Measurements from ENCODE around the gene RIC8A.

The RIC8A gene

DNA sequence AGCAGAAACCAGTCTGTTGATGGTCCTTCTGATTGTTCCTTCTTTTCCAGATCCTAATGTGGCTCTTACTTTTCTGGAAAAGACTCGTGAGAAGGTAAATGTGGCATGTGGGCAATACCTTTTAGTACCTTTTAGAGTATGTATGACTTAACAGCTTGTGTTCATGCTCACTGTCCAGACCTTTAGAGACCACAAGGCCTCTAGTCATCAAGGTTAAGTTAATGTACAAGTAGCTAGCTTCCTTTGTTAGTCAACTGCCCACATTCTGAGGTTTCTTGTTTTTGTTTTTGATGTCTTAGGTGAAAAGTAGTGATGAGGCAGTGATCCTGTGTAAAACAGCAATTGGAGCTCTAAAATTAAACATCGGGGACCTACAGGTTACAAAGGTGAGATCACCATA is 36.9 kb downstream of the RIC8A start:
- WGBS, 2 donors (ENCODE audit: extremely low coverage in 2 of 2, insufficient read length in 2 of 2, insufficient replicate concordance in 1 of 2) = no CpG with 5 or more reads among the region's 2 CpGs
- H2BK12ac ChIP-seq (ENCODE audit: low read length) = no peak overlapping the region
- H2AK5ac ChIP-seq (ENCODE audit: low read depth, low read length) = no peak overlapping the region
- H2BK120ac ChIP-seq (ENCODE audit: low read depth, low read length) = no peak overlapping the region
- H3K9ac ChIP-seq (ENCODE audit: low read depth, low read length, poor library complexity) = no peak overlapping the region
- H3K9me3 ChIP-seq (replicated peaks in 1 of 2; ENCODE audit: control insufficient read depth in 2 of 2, insufficient read depth in 1 of 2, low read depth in 1 of 2, low read length in 2 of 2) = no peaks in the 10 kb centered on the region
- H3K4me2 ChIP-seq (ENCODE audit: insufficient read depth, low read length, poor library complexity, severe bottlenecking) = no peak overlapping the region
- no peak overlapping the region for H3K27ac ChIP-seq (replicated peaks; ENCODE audit: low read length)
- DNase-seq (ENCODE audit: low spot score) = no peak
- no peaks in the 10 kb centered on the region for H3K27me3 ChIP-seq (ENCODE audit: control insufficient read depth in 3 of 3, insufficient read depth in 3 of 3, low read depth in 1 of 3, low read length in 3 of 3)
- no peak overlapping the region for H4K91ac ChIP-seq (ENCODE audit: low read depth, low read length, poor library complexity)
- no peak overlapping the region for H3K18ac ChIP-seq (ENCODE audit: low read length)
- H3K4me3 ChIP-seq (ENCODE audit: low read length in 2 of 2) = no peak overlapping the region
- H2BK15ac ChIP-seq (ENCODE audit: low read length) = no peak overlapping the region
- H2AFZ ChIP-seq (ENCODE audit: low read length) = no peak overlapping the region
- no peak overlapping the region for H3K23ac ChIP-seq (ENCODE audit: low read depth, low read length, poor library complexity)
- no peak overlapping the region for H2BK5ac ChIP-seq (ENCODE audit: low read length)
- H3K14ac ChIP-seq (ENCODE audit: low read length) = no peak overlapping the region
- H3K4me1 ChIP-seq (ENCODE audit: control insufficient read depth in 2 of 2, insufficient read depth in 1 of 2, low read depth in 1 of 2, low read length in 2 of 2) = no peaks in the 10 kb centered on the region
- H3K36me3 ChIP-seq (replicated peaks in 1 of 2; ENCODE audit: control insufficient read depth in 2 of 2, insufficient read depth in 2 of 2, low read length in 2 of 2) = peaks cover 24 to 97% of the 10 kb centered on the region in 2 donors
- H3K79me1 ChIP-seq (ENCODE audit: low read depth, low read length) = peaks cover 4% of the 10 kb centered on the region
- H3K4ac ChIP-seq (ENCODE audit: low read length) = no peak overlapping the region
- H4K8ac ChIP-seq (ENCODE audit: low read depth, low read length) = no peak overlapping the region

DNA sequence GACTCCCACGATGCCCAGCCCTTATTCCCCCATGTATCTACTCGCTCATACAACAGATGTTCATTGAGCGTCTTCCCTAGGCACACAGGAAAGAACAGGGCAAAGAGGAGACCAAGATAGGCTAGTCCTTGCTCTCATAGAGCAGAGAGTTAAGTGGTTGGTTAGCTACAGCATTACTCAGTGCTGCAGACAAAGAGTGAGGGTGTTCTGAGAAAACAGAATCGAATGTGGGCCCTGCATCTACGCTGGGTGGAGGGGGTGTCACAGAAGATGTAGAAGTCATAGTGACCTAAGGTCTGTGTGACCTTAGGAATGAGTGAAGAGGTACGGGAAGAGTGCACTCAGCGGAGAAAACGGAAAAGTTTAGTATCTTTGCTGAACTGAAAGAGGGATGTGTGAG is 41.6 kb downstream of the RIC8A start:
- Histone ChIP-seq H3K27ac (replicated peaks; ENCODE audit: low read length) (no peak overlapping the region), H2BK5ac (ENCODE audit: low read length) (no peak overlapping the region)
- WGBS, 2 donors (ENCODE audit: extremely low coverage in 2 of 2, insufficient read length in 2 of 2, insufficient replicate concordance in 1 of 2) = no CpG with 5 or more reads among the region's 8 CpGs

DNA sequence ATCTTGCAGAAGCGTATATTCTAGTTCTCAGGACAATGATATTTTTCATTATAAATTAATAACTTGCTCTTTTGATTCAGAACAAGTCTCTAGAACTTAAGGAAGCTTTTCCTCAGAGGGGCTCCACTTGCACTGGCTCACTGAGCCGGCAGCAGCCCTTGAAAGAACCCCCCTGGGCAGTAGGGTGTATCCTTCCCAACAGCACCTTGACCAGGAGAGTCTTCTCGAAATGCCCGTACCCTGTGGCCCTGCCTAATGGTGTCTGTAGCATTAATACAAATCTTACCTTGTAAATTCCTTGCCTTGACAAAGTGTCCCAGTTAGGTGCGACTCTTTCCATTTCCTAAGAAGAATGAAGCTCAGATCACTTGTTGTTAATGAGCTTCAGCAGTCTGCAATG is 42.8 kb downstream of the RIC8A start:
- no peak overlapping the region for H3K4ac ChIP-seq (ENCODE audit: low read length)

More for the DNA sequence above, 41.6 kb downstream of the RIC8A start:
- Histone ChIP-seq H4K8ac (ENCODE audit: low read depth, low read length) (no peak overlapping the region), H2BK120ac (ENCODE audit: low read depth, low read length) (no peak overlapping the region), H4K91ac (ENCODE audit: low read depth, low read length, poor library complexity) (no peak overlapping the region), H3K23ac (ENCODE audit: low read depth, low read length, poor library complexity) (no peak overlapping the region), H3K36me3 (replicated peaks in 1 of 2; ENCODE audit: control insufficient read depth in 2 of 2, insufficient read depth in 2 of 2, low read length in 2 of 2) (peaks cover 47 to 99% of the 10 kb centered on the region in 2 donors), H2BK15ac (ENCODE audit: low read length) (no peak overlapping the region), H2AFZ (ENCODE audit: low read length) (no peak overlapping the region), H3K18ac (ENCODE audit: low read length) (no peak overlapping the region), H2BK12ac (ENCODE audit: low read length) (no peak overlapping the region), H3K4me2 (ENCODE audit: insufficient read depth, low read length, poor library complexity, severe bottlenecking) (no peak overlapping the region), H3K27me3 (ENCODE audit: control insufficient read depth in 3 of 3, insufficient read depth in 3 of 3, low read depth in 1 of 3, low read length in 3 of 3) (no peaks in the 10 kb centered on the region), H3K4me3 (ENCODE audit: low read length in 2 of 2) (no peak overlapping the region), H3K4ac (ENCODE audit: low read length) (no peak overlapping the region), H2AK5ac (ENCODE audit: low read depth, low read length) (no peak overlapping the region), H3K9ac (ENCODE audit: low read depth, low read length, poor library complexity) (no peak overlapping the region), H3K9me3 (replicated peaks in 1 of 2; ENCODE audit: control insufficient read depth in 2 of 2, insufficient read depth in 1 of 2, low read depth in 1 of 2, low read length in 2 of 2) (no peaks in the 10 kb centered on the region), H3K4me1 (ENCODE audit: control insufficient read depth in 2 of 2, insufficient read depth in 1 of 2, low read depth in 1 of 2, low read length in 2 of 2) (no peaks in the 10 kb centered on the region), H3K79me1 (ENCODE audit: low read depth, low read length) (peaks cover 4% of the 10 kb centered on the region), H3K14ac (ENCODE audit: low read length) (no peak overlapping the region)
- no peak for DNase-seq (ENCODE audit: low spot score)

DNA sequence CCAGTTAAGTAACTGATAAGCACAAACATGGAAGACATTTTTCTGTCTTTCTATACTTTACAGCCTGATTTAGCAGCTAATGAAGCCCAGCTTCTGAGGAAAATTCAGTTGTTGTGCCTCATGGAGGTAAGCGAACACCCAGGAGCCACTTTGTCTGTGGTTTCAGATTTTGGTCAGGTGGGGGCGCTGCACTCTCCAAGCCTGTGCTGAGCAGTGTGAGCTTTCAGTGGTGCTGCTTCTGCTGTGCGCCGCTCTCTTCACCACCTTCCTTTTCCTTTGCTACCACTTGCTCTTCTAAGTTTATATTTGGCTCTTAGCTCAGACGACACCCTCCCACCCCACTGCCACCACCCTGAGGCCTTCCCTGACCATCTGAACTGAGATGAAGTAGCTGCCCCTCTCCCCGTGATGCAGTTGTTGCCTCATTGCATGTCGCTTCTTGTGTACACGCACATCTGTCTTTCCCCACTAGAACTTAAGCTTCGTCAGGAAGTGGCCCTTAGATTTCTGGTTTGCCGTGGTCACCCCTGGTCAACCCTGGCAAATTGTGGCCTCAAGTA is 43.3 kb downstream of the RIC8A start:
- H2BK15ac ChIP-seq (ENCODE audit: low read length) = no peak overlapping the region
- no peak overlapping the region for H4K8ac ChIP-seq (ENCODE audit: low read depth, low read length)
- H3K9ac ChIP-seq (ENCODE audit: low read depth, low read length, poor library complexity) = no peak overlapping the region
- H3K14ac ChIP-seq (ENCODE audit: low read length) = no peak overlapping the region
- peaks cover 41 to 81% of the 10 kb centered on the region in 2 donors for H3K36me3 ChIP-seq (replicated peaks in 1 of 2; ENCODE audit: control insufficient read depth in 2 of 2, insufficient read depth in 2 of 2, low read length in 2 of 2)
- H3K79me1 ChIP-seq (ENCODE audit: low read depth, low read length) = no peaks in the 10 kb centered on the region
- no CpG with 5 or more reads among the region's 10 CpGs for WGBS, 2 donors (ENCODE audit: extremely low coverage in 2 of 2, insufficient read length in 2 of 2, insufficient replicate concordance in 1 of 2)
- H3K27ac ChIP-seq (replicated peaks; ENCODE audit: low read length) = no peak overlapping the region
- no peak overlapping the region for H3K23ac ChIP-seq (ENCODE audit: low read depth, low read length, poor library complexity)
- no peaks in the 10 kb centered on the region for H3K4me1 ChIP-seq (ENCODE audit: control insufficient read depth in 2 of 2, insufficient read depth in 1 of 2, low read depth in 1 of 2, low read length in 2 of 2)
- H3K4me2 ChIP-seq (ENCODE audit: insufficient read depth, low read length, poor library complexity, severe bottlenecking) = no peak overlapping the region
- H3K9me3 ChIP-seq (replicated peaks in 1 of 2; ENCODE audit: control insufficient read depth in 2 of 2, insufficient read depth in 1 of 2, low read depth in 1 of 2, low read length in 2 of 2) = no peaks in the 10 kb centered on the region
- no peak overlapping the region for H3K4ac ChIP-seq (ENCODE audit: low read length)
- no peak overlapping the region for H2BK12ac ChIP-seq (ENCODE audit: low read length)
- no peak overlapping the region for H4K91ac ChIP-seq (ENCODE audit: low read depth, low read length, poor library complexity)
- DNase-seq (ENCODE audit: low spot score) = peak; percentile 70
- no peak overlapping the region for H2AK5ac ChIP-seq (ENCODE audit: low read depth, low read length)
- H3K18ac ChIP-seq (ENCODE audit: low read length) = no peak overlapping the region
- H2BK120ac ChIP-seq (ENCODE audit: low read depth, low read length) = no peak overlapping the region
- H3K27me3 ChIP-seq (ENCODE audit: control insufficient read depth in 3 of 3, insufficient read depth in 3 of 3, low read depth in 1 of 3, low read length in 3 of 3) = no peaks in the 10 kb centered on the region
- no peak overlapping the region for H3K4me3 ChIP-seq (ENCODE audit: low read length in 2 of 2)
- no peak overlapping the region for H2AFZ ChIP-seq (ENCODE audit: low read length)
- H2BK5ac ChIP-seq (ENCODE audit: low read length) = no peak overlapping the region

More for the DNA sequence above, 42.8 kb downstream of the RIC8A start:
- Histone ChIP-seq H3K4me2 (ENCODE audit: insufficient read depth, low read length, poor library complexity, severe bottlenecking) (no peak overlapping the region), H3K9ac (ENCODE audit: low read depth, low read length, poor library complexity) (no peak overlapping the region), H3K9me3 (replicated peaks in 1 of 2; ENCODE audit: control insufficient read depth in 2 of 2, insufficient read depth in 1 of 2, low read depth in 1 of 2, low read length in 2 of 2) (no peaks in the 10 kb centered on the region), H4K91ac (ENCODE audit: low read depth, low read length, poor library complexity) (no peak overlapping the region), H2AFZ (ENCODE audit: low read length) (no peak overlapping the region), H3K4me1 (ENCODE audit: control insufficient read depth in 2 of 2, insufficient read depth in 1 of 2, low read depth in 1 of 2, low read length in 2 of 2) (no peaks in the 10 kb centered on the region), H2BK5ac (ENCODE audit: low read length) (no peak overlapping the region), H3K14ac (ENCODE audit: low read length) (no peak overlapping the region), H2AK5ac (ENCODE audit: low read depth, low read length) (no peak overlapping the region), H3K79me1 (ENCODE audit: low read depth, low read length) (no peaks in the 10 kb centered on the region), H3K27me3 (ENCODE audit: control insufficient read depth in 3 of 3, insufficient read depth in 3 of 3, low read depth in 1 of 3, low read length in 3 of 3) (no peaks in the 10 kb centered on the region), H3K18ac (ENCODE audit: low read length) (no peak overlapping the region), H3K27ac (replicated peaks; ENCODE audit: low read length) (no peak overlapping the region), H2BK120ac (ENCODE audit: low read depth, low read length) (no peak overlapping the region), H3K36me3 (replicated peaks in 1 of 2; ENCODE audit: control insufficient read depth in 2 of 2, insufficient read depth in 2 of 2, low read length in 2 of 2) (peaks cover 44 to 87% of the 10 kb centered on the region in 2 donors), H2BK12ac (ENCODE audit: low read length) (no peak overlapping the region), H2BK15ac (ENCODE audit: low read length) (no peak overlapping the region), H4K8ac (ENCODE audit: low read depth, low read length) (no peak overlapping the region), H3K23ac (ENCODE audit: low read depth, low read length, poor library complexity) (no peak overlapping the region), H3K4me3 (ENCODE audit: low read length in 2 of 2) (no peak overlapping the region)
- no CpG with 5 or more reads among the region's 5 CpGs for WGBS, 2 donors (ENCODE audit: extremely low coverage in 2 of 2, insufficient read length in 2 of 2, insufficient replicate concordance in 1 of 2)
- no peak for DNase-seq (ENCODE audit: low spot score)
